ENCODE results near the gene ABCF1.

DNA sequence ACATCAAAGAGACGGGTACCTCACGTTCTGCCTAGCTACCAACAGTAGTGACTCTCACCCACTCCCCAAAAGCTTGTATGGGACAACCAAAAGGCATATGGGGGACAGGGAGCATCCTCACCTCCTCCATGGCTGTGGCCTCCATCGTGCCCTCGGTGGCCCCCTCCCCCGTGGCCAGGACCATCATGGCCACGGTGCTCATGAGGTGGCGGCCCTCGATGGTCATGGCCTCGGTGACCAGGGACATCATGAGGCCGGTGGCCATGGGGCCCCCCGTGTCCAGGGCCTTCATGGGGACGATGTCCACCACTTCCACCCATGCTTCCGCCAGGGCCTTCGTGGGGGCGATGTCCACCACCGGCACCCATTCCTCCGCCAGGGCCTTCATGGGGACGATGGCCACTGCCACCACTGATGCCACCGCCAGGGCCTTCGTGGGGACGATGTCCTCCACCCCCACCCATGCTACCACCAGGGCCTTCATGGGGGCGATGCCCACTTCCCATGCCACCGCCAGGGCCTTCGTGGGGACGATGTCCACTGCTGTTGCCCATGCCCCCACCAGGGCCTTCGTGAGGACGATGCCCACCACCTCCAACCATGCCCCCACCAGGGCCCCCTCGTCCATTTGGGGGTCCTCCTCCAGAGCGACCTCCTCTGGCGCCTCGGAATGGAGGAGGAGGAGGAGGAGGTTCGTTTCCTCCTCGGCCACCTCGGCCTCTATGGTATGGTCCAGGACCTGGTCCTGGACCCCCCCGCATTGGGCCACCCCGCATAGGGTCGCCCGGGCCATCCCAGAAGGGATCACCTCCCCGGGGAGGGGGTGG lies 30.8 kb downstream of the ABCF1 start:
- TF ChIP-seq POLR2A (IDR thresholded peaks at IDR 0.05) (no peak), CTCF (IDR thresholded peaks at IDR 0.05) (no peak)

Data from uterus (tissue), 2 donors.